H9 (cell line): ENCODE measurements around the gene TTC3. TPM values are rescaled to one million over a fixed set of nuclear protein-coding genes. Genes with fewer than 3 reads are reported as not detected.

Source experiments
- DNase-seq: peaks from one replicate; pipeline ENCODE4 v3.0.0-alpha.2; 2017
- H2AFZ ChIP-seq: one replicate; pipeline ENCODE4 v1.6.1; 2013; ENCODE audit warnings: mild to moderate bottlenecking, low read length, control low read depth, moderate library complexity
- H2AK5ac ChIP-seq: 2 replicates; pipeline ENCODE4 v1.6.1; 2013; ENCODE audit warnings: low read length, control low read depth, mixed read lengths; ENCODE audit not compliant: insufficient read length
- H2BK120ac ChIP-seq: one replicate; pipeline ENCODE4 v1.6.1; 2013; ENCODE audit warnings: low read depth, mild to moderate bottlenecking, low read length, control low read depth, inconsistent platforms; ENCODE audit not compliant: poor library complexity, severe bottlenecking
- H2BK12ac ChIP-seq: 2 replicates; pipeline ENCODE4 v1.6.1; 2013; ENCODE audit warnings: low read length, control low read depth, mixed read lengths, low read depth; ENCODE audit not compliant: insufficient read length
- H2BK15ac ChIP-seq: 2 replicates; pipeline ENCODE4 v1.6.1; 2013; ENCODE audit warnings: low read depth, low read length, control low read depth
- H2BK20ac ChIP-seq: one replicate; pipeline ENCODE4 v1.6.1; 2013; ENCODE audit warnings: low read depth, mild to moderate bottlenecking, low read length, control low read depth, inconsistent platforms; ENCODE audit not compliant: poor library complexity, severe bottlenecking
- H2BK5ac ChIP-seq: 2 replicates; pipeline ENCODE4 v1.6.1; 2013; ENCODE audit warnings: low read length, control low read depth, mixed read lengths; ENCODE audit not compliant: insufficient read length
- H3K14ac ChIP-seq: 2 replicates; pipeline ENCODE4 v1.6.1; 2013; ENCODE audit warnings: low read length, control low read depth; ENCODE audit not compliant: insufficient read depth
- H3K18ac ChIP-seq: 2 replicates; pipeline ENCODE4 v1.6.1; 2013; ENCODE audit warnings: low read depth, mild to moderate bottlenecking, mixed read lengths, low read length, control low read depth; ENCODE audit not compliant: insufficient read length
- H3K23ac ChIP-seq: 2 replicates; pipeline ENCODE4 v1.6.1; 2013; ENCODE audit warnings: low read length, control low read depth, mixed read lengths, low read depth; ENCODE audit not compliant: insufficient read length
- H3K23me2 ChIP-seq: 2 replicates; pipeline ENCODE4 v1.6.1; 2013; ENCODE audit warnings: low read depth, mild to moderate bottlenecking, mixed read lengths, low read length, control low read depth; ENCODE audit not compliant: insufficient read length, poor library complexity, severe bottlenecking
- H3K27ac ChIP-seq: 2 replicates; pipeline ENCODE4 v1.5.1; 2013; ENCODE audit warnings: low read length, control low read depth, mixed read lengths, low read depth; ENCODE audit not compliant: insufficient read length
- H3K27me3 ChIP-seq: 2 replicates; pipeline ENCODE4 v1.6.1; 2013; ENCODE audit warnings: low read length, control low read depth, inconsistent platforms; ENCODE audit not compliant: insufficient read depth
- H3K4ac ChIP-seq: 2 replicates; pipeline ENCODE4 v1.6.1; 2013; ENCODE audit warnings: low read depth, mild to moderate bottlenecking, control low read depth, inconsistent platforms, low read length, moderate library complexity
- H3K4me1 ChIP-seq: 2 replicates; pipeline ENCODE4 v1.6.1; 2013; ENCODE audit warnings: low read length, control low read depth, inconsistent platforms; ENCODE audit not compliant: insufficient read depth
- H3K4me2 ChIP-seq: 2 replicates; pipeline ENCODE4 v1.6.1; 2013; ENCODE audit warnings: low read length, control low read depth, mixed read lengths; ENCODE audit not compliant: insufficient read length, insufficient read depth
- H3K56ac ChIP-seq: 2 replicates; pipeline ENCODE4 v1.6.1; 2013; ENCODE audit warnings: low read depth, mild to moderate bottlenecking, mixed read lengths, low read length, control low read depth; ENCODE audit not compliant: insufficient read length
- H3K79me1 ChIP-seq: 2 replicates; pipeline ENCODE4 v1.6.1; 2013; ENCODE audit warnings: low read depth, mild to moderate bottlenecking, moderate library complexity, low read length, control low read depth, inconsistent platforms; ENCODE audit not compliant: insufficient read depth, poor library complexity, severe bottlenecking
- H3K79me2 ChIP-seq: 2 replicates; pipeline ENCODE4 v1.6.1; 2013; ENCODE audit warnings: low read length, control low read depth, inconsistent platforms; ENCODE audit not compliant: insufficient read depth
- H3K9ac ChIP-seq: 2 replicates; pipeline ENCODE4 v1.6.1; 2013; ENCODE audit warnings: low read length, control low read depth, mixed read lengths; ENCODE audit not compliant: insufficient read length; ENCODE audit errors: extremely low read depth
- H3K9me3 ChIP-seq: one replicate; pipeline ENCODE4 v1.6.1; 2013; ENCODE audit warnings: low read depth, low read length, inconsistent platforms; ENCODE audit not compliant: control insufficient read depth
- H3T11ph ChIP-seq: one replicate; pipeline ENCODE4 v1.6.1; 2013; ENCODE audit warnings: mild to moderate bottlenecking, low read length, control low read depth, inconsistent platforms
- H4K20me1 ChIP-seq: one replicate; pipeline ENCODE4 v1.6.1; 2013; ENCODE audit not compliant: control insufficient read depth, insufficient read length, insufficient read depth
- H4K5ac ChIP-seq: 2 replicates; pipeline ENCODE4 v1.6.1; 2013; ENCODE audit warnings: low read depth, mild to moderate bottlenecking, mixed read lengths, low read length, control low read depth; ENCODE audit not compliant: insufficient read length
- H4K8ac ChIP-seq: replicated peaks from 2 replicates; pipeline ENCODE4 v1.6.1; 2013; ENCODE audit warnings: low read length, control low read depth, mixed read lengths, low read depth; ENCODE audit not compliant: insufficient read length
- H4K91ac ChIP-seq: 2 replicates; pipeline ENCODE4 v1.6.1; 2013; ENCODE audit warnings: low read depth, mild to moderate bottlenecking, moderate library complexity, mixed read lengths, low read length, control low read depth; ENCODE audit not compliant: insufficient read length
- H3K27ac Mint-ChIP-seq, 3 experiments: 2 replicates in 2 of 3; 3 replicates in 1 of 3; pipeline ENCODE4 v1.8.0; 2020 to 2021; ENCODE audit warnings: mixed read lengths in 3 of 3, mild to moderate bottlenecking in 1 of 3, moderate library complexity in 1 of 3
- H3K27me3 Mint-ChIP-seq: 2 replicates; pipeline ENCODE4 v1.8.0; 2021; ENCODE audit warnings: low read depth, mild to moderate bottlenecking, moderate library complexity, mixed read lengths
- H3K36me3 Mint-ChIP-seq, 3 experiments: 2 replicates in 2 of 3; 3 replicates in 1 of 3; pipeline ENCODE4 v1.8.0; 2020 to 2021; ENCODE audit warnings: low read depth in 3 of 3, mixed read lengths in 3 of 3; ENCODE audit not compliant: insufficient read depth in 1 of 3
- H3K4me1 Mint-ChIP-seq, 2 experiments: 2 replicates each; pipeline ENCODE4 v1.8.0; 2020; ENCODE audit warnings: mixed read lengths in 2 of 2
- H3K4me3 Mint-ChIP-seq, 2 experiments: 2 replicates in 1 of 2; 3 replicates in 1 of 2; pipeline ENCODE4 v1.8.0; 2020 to 2021; ENCODE audit warnings: mild to moderate bottlenecking in 2 of 2, mixed read lengths in 2 of 2, moderate library complexity in 1 of 2
- H3K9me3 Mint-ChIP-seq, 2 experiments: 2 replicates in 1 of 2; 3 replicates in 1 of 2; pipeline ENCODE4 v1.8.0; 2020; ENCODE audit warnings: mild to moderate bottlenecking in 2 of 2, mixed read lengths in 2 of 2, moderate library complexity in 1 of 2
- WGBS: extraction: QIAGEN DNeasy Blood & Tissue Kit; methylation state at CpG from one replicate; pipeline ENCODE4 v1.1.7; 2013; ENCODE audit warnings: missing lambda C conversion rate, low lambda C conversion rate, mixed read lengths; ENCODE audit not compliant: insufficient read length; ENCODE audit errors: extremely low coverage; 5-methylcytosine and 5-hydroxymethylcytosine counted together
- total RNA-seq: library from RNA; stranded (reverse); gene quantifications from 2 replicates; pipeline ENCODE4 v1.2.1, GENCODE V29; 2021
- TF ChIP-seq, protein P1 (sequence below): fragments of 200-600 bp; sonication (generic); conservative IDR thresholded peaks from 3 replicates; pipeline ENCODE4 v1.8.0; 2021; ENCODE audit warnings: antibody characterized with exemption, mild to moderate bottlenecking

TTC3 gene
- total RNA-seq, 1 experiment from 2014 or later, result 46.5 TPM

DNA sequence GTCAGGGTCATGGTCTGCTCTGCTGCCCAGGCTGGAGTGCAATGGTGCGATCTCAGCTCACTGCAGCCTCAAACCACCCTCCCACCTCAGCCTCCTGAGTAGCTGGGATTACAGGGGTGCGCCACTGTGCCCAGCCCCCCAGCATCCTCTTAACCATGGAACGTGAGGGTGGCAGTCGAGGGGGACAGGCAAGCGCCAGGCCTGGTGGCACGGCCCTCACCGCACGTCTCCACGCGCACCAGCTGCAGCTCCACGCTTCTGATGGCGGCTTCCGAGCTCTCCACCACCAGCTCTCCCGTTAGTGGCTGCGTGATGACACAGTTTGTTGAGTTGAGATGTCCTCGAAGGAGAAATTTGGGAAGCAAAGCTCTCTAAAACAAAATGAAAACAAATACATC lies 154.9 kb downstream of the TTC3 start:
- no peak overlapping the region for H3K14ac ChIP-seq
- H3K27me3 ChIP-seq, result no peaks in the 10 kb centered on the region
- H2BK12ac ChIP-seq, result no peak overlapping the region
- no peak overlapping the region for H3K4ac ChIP-seq
- H3K36me3 Mint-ChIP-seq, result peaks cover 68 to 98% (median 96%) of the 10 kb centered on the region in 3 experiments
- no peaks in the 10 kb centered on the region for H4K20me1 ChIP-seq
- H3K79me1 ChIP-seq, result no peaks in the 10 kb centered on the region
- H3K18ac ChIP-seq, result no peak overlapping the region
- H3K56ac ChIP-seq, result no peak overlapping the region
- H3K27ac Mint-ChIP-seq, result no peak overlapping the region
- H3K4me3 Mint-ChIP-seq, result no peak overlapping the region
- no peak for DNase-seq
- H4K8ac ChIP-seq, result no peak overlapping the region
- H3K4me2 ChIP-seq, result no peak overlapping the region
- H3K4me1 Mint-ChIP-seq, result no peaks in the 10 kb centered on the region
- H4K5ac ChIP-seq, result no peak overlapping the region
- no peaks in the 10 kb centered on the region for H3K4me1 ChIP-seq
- WGBS, result no CpG with 5 or more reads among the region's 16 CpGs
- no peaks in the 10 kb centered on the region for H3K27me3 Mint-ChIP-seq
- no peaks in the 10 kb centered on the region for H3K23me2 ChIP-seq
- peaks cover 4% of the 10 kb centered on the region for H3K9me3 ChIP-seq
- no peak overlapping the region for H2AK5ac ChIP-seq
- H3K9ac ChIP-seq, result no peak overlapping the region
- H2BK120ac ChIP-seq, result no peak overlapping the region
- H2AFZ ChIP-seq, result no peak overlapping the region
- H3K9me3 Mint-ChIP-seq, result peaks cover 0 to 6% of the 10 kb centered on the region in 2 experiments; a peak in 1 of 5 replicates
- H3K79me2 ChIP-seq, result no peaks in the 10 kb centered on the region
- H3T11ph ChIP-seq, result no peak overlapping the region
- H3K27ac ChIP-seq, result no peak overlapping the region
- H2BK15ac ChIP-seq, result no peak overlapping the region
- TF ChIP-seq, protein P1, sequence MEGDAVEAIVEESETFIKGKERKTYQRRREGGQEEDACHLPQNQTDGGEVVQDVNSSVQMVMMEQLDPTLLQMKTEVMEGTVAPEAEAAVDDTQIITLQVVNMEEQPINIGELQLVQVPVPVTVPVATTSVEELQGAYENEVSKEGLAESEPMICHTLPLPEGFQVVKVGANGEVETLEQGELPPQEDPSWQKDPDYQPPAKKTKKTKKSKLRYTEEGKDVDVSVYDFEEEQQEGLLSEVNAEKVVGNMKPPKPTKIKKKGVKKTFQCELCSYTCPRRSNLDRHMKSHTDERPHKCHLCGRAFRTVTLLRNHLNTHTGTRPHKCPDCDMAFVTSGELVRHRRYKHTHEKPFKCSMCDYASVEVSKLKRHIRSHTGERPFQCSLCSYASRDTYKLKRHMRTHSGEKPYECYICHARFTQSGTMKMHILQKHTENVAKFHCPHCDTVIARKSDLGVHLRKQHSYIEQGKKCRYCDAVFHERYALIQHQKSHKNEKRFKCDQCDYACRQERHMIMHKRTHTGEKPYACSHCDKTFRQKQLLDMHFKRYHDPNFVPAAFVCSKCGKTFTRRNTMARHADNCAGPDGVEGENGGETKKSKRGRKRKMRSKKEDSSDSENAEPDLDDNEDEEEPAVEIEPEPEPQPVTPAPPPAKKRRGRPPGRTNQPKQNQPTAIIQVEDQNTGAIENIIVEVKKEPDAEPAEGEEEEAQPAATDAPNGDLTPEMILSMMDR, result no peak
- no peak overlapping the region for H2BK20ac ChIP-seq
- no peak overlapping the region for H3K23ac ChIP-seq
- H4K91ac ChIP-seq, result no peak overlapping the region
- H2BK5ac ChIP-seq, result no peak overlapping the region
